WI38 (cell line): Measurements from ENCODE around the gene MTX1.
"Not testable (repeated sequence)": the region's sequence is repeated elsewhere in the genome, so short reads cannot be mapped to it uniquely, and the experiment has no call there.

Experiments
- H3K4me3 ChIP-seq: 2 replicates; pipeline ENCODE4 v1.5.1; 2011; ENCODE audit warnings: low read depth, mild to moderate bottlenecking, control low read depth, low read length
- CTCF ChIP-seq: IDR thresholded peaks from 2 replicates; pipeline ENCODE4 v1.5.1; 2012; ENCODE audit warnings: low read depth, mild to moderate bottlenecking, control low read depth, low read length

Gene MTX1

GRCh38 chr1:155187456-155187891 lies 21.0 kb upstream of the MTX1 start:
- no peak overlapping the region for H3K4me3 ChIP-seq
- TF ChIP-seq CTCF: no peak

- no peak overlapping the region for H3K4me3 ChIP-seq
- no peak for TF ChIP-seq CTCF
Measured at GRCh38 chr1:155188268-155188667, 20.2 kb upstream of the MTX1 start.

- H3K4me3 ChIP-seq: not testable (repeated sequence)
Measured at GRCh38 chr1:155189926-155190325, 18.6 kb upstream of the MTX1 start.

GRCh38 chr1:155191904-155192303 lies 16.6 kb upstream of the MTX1 start:
- TF ChIP-seq CTCF: no peak

GRCh38 chr1:155192346-155193274 lies 15.9 kb upstream of the MTX1 start:
- H3K4me3 ChIP-seq: peak overlapping the region; percentile 58; the same call in 1 of the 2 replicates
- no peak for TF ChIP-seq CTCF

More at GRCh38 chr1:155191904-155192303, 16.6 kb upstream of the MTX1 start:
- H3K4me3 ChIP-seq: no peak overlapping the region

GRCh38 chr1:155193275-155193990 lies 15.1 kb upstream of the MTX1 start:
- H3K4me3 ChIP-seq: peak overlapping the region; percentile 58
- peak; percentile 97 for TF ChIP-seq CTCF

GRCh38 chr1:155193991-155194240 lies 14.6 kb upstream of the MTX1 start:
- peak overlapping the region; percentile 58 for H3K4me3 ChIP-seq
